NCI-H2196 treated with DMSO at 0.1 percent for 48 hours (cell line): ENCODE data around the gene SAA4.
"Not testable (repeated sequence)": the region's sequence is repeated elsewhere in the genome, so short reads cannot be mapped to it uniquely, and the experiment has no call there.

Experiments
- DNase-seq: peaks from one replicate; lab custom pipeline; 2025; ENCODE audit not compliant: unreplicated experiment; lab: John Stamatoyannopoulos, UW

Gene SAA4

GRCh38 chr11:18247191-18247581 is 10.6 kb upstream of the SAA4 start:
- DNase-seq, result not testable (repeated sequence)

GRCh38 chr11:18246379-18247190 is 10.0 kb upstream of the SAA4 start:
- not testable (repeated sequence) for DNase-seq

- no peak for DNase-seq
Observed at GRCh38 chr11:18245396-18245795, 8.8 kb upstream of the SAA4 start.

GRCh38 chr11:18243783-18244362 is 7.3 kb upstream of the SAA4 start:
- DNase-seq, result peak; percentile 56

GRCh38 chr11:18239655-18240054 is 3.1 kb upstream of the SAA4 start:
- no peak for DNase-seq

GRCh38 chr11:18235394-18236334 is 938 bp downstream of the SAA4 start:
- no peak for DNase-seq

GRCh38 chr11:18233912-18234311 is 2.7 kb downstream of the SAA4 start:
- DNase-seq, result no peak

GRCh38 chr11:18230859-18231258 is 5.7 kb downstream of the SAA4 start:
- no peak for DNase-seq

GRCh38 chr11:18229501-18229900 is 7.1 kb downstream of the SAA4 start:
- no peak for DNase-seq

- no peak for DNase-seq
Observed at GRCh38 chr11:18225913-18226312, 10.7 kb downstream of the SAA4 start.

- no peak for DNase-seq
Observed at GRCh38 chr11:18223591-18224387, 12.8 kb downstream of the SAA4 start.

GRCh38 chr11:18222814-18223421 is 13.7 kb downstream of the SAA4 start:
- DNase-seq, result no peak

GRCh38 chr11:18221274-18221876 is 15.2 kb downstream of the SAA4 start:
- DNase-seq, result no peak

- DNase-seq, result no peak
Observed at GRCh38 chr11:18209058-18209457, 27.5 kb downstream of the SAA4 start.

- DNase-seq, result no peak
Observed at GRCh38 chr11:18204771-18205170, 31.8 kb downstream of the SAA4 start.

- no peak for DNase-seq
Observed at GRCh38 chr11:18204220-18204619, 32.4 kb downstream of the SAA4 start.

GRCh38 chr11:18203723-18204122 is 32.9 kb downstream of the SAA4 start:
- no peak for DNase-seq

- DNase-seq, result not testable (repeated sequence)
Observed at GRCh38 chr11:18197738-18198137, 38.9 kb downstream of the SAA4 start.

- DNase-seq, result no peak
Observed at GRCh38 chr11:18196532-18196931, 40.1 kb downstream of the SAA4 start.

GRCh38 chr11:18193010-18193409 is 43.6 kb downstream of the SAA4 start:
- DNase-seq, result no peak
